ENCODE data around the gene ADK.

DNA sequence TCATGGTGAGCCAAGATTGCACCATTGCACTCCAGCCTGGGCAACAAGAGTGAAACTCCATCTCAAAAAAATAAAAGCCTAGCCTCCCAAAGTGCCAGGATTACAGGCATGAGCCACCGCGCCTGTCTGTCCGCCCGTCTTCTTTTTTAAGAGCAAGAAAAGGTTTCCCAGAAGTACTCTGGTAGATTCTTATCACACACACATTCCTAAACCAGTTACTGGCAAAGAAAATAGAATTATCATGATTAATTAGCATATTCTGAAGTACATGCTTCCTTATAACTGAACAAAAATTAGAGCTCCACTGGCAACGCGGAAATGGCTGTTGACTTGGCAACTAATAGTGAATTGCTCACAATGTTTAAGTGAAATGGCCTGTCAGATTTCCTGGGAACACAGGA is 87.0 kb downstream of the ADK start:
- TF ChIP-seq MXI1 (IDR thresholded peaks at IDR 0.05; ENCODE audit: borderline replicate concordance, low read depth, low read length): no peak
- TF ChIP-seq, protein P1, sequence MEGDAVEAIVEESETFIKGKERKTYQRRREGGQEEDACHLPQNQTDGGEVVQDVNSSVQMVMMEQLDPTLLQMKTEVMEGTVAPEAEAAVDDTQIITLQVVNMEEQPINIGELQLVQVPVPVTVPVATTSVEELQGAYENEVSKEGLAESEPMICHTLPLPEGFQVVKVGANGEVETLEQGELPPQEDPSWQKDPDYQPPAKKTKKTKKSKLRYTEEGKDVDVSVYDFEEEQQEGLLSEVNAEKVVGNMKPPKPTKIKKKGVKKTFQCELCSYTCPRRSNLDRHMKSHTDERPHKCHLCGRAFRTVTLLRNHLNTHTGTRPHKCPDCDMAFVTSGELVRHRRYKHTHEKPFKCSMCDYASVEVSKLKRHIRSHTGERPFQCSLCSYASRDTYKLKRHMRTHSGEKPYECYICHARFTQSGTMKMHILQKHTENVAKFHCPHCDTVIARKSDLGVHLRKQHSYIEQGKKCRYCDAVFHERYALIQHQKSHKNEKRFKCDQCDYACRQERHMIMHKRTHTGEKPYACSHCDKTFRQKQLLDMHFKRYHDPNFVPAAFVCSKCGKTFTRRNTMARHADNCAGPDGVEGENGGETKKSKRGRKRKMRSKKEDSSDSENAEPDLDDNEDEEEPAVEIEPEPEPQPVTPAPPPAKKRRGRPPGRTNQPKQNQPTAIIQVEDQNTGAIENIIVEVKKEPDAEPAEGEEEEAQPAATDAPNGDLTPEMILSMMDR (conservative IDR thresholded peaks at IDR 0.05; ENCODE audit: low read depth, low read length): no peak

All from IMR-90 (cell line).